ENCODE measurements around the gene ETDB.
"Not testable (repeated sequence)": the region's sequence is repeated elsewhere in the genome, so short reads cannot be mapped to it uniquely, and the experiment has no call there.

DNA sequence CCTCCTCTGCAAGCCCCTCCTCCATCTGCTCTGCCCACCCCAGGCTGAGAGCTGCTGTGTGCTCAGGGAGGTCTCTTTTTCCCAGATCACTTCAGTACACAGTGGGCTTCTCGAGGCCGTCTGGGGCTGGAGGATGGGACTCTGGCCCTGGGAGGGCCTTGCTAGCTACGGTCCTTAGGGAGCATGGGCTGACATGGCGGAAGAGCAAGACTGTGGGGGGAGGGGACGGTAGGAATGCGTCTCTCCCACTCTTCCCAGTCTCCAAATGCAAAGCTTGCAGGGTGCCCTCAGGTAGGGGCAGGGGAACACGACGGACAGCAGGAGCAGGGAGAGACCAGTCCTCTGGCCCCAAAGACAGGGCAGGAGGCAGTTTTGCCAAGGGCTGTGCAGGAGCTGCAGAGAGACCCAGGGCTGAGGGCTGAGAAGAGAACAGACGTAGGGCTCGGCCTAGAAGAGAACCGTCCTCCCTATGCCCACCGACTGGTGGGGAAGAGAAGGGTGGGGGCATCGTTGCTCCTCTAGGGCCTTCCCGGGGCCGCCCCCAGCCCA lies 23.1 kb downstream of the ETDB start:
- TF ChIP-seq, protein P1, sequence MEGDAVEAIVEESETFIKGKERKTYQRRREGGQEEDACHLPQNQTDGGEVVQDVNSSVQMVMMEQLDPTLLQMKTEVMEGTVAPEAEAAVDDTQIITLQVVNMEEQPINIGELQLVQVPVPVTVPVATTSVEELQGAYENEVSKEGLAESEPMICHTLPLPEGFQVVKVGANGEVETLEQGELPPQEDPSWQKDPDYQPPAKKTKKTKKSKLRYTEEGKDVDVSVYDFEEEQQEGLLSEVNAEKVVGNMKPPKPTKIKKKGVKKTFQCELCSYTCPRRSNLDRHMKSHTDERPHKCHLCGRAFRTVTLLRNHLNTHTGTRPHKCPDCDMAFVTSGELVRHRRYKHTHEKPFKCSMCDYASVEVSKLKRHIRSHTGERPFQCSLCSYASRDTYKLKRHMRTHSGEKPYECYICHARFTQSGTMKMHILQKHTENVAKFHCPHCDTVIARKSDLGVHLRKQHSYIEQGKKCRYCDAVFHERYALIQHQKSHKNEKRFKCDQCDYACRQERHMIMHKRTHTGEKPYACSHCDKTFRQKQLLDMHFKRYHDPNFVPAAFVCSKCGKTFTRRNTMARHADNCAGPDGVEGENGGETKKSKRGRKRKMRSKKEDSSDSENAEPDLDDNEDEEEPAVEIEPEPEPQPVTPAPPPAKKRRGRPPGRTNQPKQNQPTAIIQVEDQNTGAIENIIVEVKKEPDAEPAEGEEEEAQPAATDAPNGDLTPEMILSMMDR (IDR thresholded peaks at IDR 0.05): not testable (repeated sequence)
- TF ChIP-seq EP300 (IDR thresholded peaks at IDR 0.05): not testable (repeated sequence)

Data from suprapubic skin (tissue), 3 donors.